ENCODE measurements around the gene PROKR1.

Gene PROKR1

GRCh38 chr2:68605939-68606338 is 37.4 kb upstream of the PROKR1 start:
- no peak for DNase-seq (ENCODE audit: extremely low spot score)
- no peak for TF ChIP-seq CTCF (IDR thresholded peaks at IDR 0.05; ENCODE audit: control extremely low read depth, extremely low read depth, low read depth, missing control alignments)
- ChIA-PET POLR2A (no interaction called here), CTCF (interaction anchor here (1.1 to 2.9 kb wide), 2 partner anchors 11 to 18 kb away, joined by 3 to 12 read pairs; no protein-coding TSS in a partner anchor)

DNA sequence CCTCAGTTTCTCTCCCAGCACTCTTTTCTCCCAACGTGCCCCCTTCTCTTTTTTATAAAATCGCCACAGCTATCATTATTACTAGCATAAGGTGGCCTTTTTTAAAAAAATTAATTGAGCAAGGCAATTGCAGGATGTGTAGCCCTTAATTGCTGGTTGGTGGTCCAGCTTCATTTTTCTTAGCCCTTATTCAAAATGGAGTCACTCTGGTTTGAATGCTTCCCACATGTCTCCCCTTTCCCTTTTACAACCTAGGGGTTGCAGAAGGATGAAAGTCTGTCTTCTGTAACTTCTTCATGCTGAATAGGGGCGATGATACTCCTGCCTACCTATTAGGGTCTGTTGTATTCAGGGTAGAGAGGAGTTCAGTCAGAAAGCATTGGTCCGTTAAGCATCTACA is 36.6 kb upstream of the PROKR1 start:
- ChIA-PET CTCF (interaction anchor here (1.0 to 2.9 kb wide), 3 partner anchors 11 to 58 kb away, joined by 3 to 12 read pairs (median 3); no protein-coding TSS in a partner anchor), POLR2A (no interaction called here)
- TF ChIP-seq CTCF (IDR thresholded peaks at IDR 0.05; ENCODE audit: control extremely low read depth, extremely low read depth, low read depth, missing control alignments): no peak
- DNase-seq (ENCODE audit: extremely low spot score): no peak

GRCh38 chr2:68607837-68608236 is 35.5 kb upstream of the PROKR1 start:
- DNase-seq (ENCODE audit: extremely low spot score): no peak
- TF ChIP-seq CTCF (IDR thresholded peaks at IDR 0.05; ENCODE audit: control extremely low read depth, extremely low read depth, low read depth, missing control alignments): no peak
- CTCF ChIA-PET: interaction anchor here (0.7 to 2.9 kb wide), 4 partner anchors 9 to 60 kb away, joined by 3 to 12 read pairs (median 3); no protein-coding TSS in a partner anchor
- POLR2A ChIA-PET: no interaction called here

- TF ChIP-seq CTCF (IDR thresholded peaks at IDR 0.05; ENCODE audit: control extremely low read depth, extremely low read depth, low read depth, missing control alignments): no peak
- POLR2A ChIA-PET: no interaction called here
- DNase-seq (ENCODE audit: extremely low spot score): no peak
- CTCF ChIA-PET: interaction anchor here (1.3 kb wide), 1 partner anchor 18 kb away, joined by 8 read pairs; no protein-coding TSS in a partner anchor
These were observed 30.4 kb upstream of the PROKR1 start for GRCh38 chr2:68612765-68613519.

DNA sequence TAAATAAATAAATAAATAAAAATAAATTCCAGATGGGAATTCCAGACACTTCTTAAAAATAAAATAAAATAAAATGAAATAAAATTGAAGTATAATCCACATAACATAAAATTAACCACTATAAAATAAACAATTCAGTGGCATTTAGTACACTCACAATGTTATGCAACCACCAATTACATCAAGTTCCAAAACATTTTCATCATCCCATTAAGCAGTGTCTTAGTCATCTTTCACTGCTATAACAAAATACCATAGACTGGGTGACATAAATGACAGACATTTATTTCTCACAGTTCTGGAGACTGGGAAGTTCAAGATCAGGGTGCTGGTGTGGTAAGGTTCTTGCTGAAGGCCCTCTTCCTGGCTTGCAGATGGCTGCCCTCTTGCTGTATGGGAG is 22.6 kb upstream of the PROKR1 start:
- ChIA-PET POLR2A (no interaction called here), CTCF (no interaction called here)
- TF ChIP-seq CTCF (IDR thresholded peaks at IDR 0.05; ENCODE audit: control extremely low read depth, extremely low read depth, low read depth, missing control alignments): no peak
- no peak for DNase-seq (ENCODE audit: extremely low spot score)

DNA sequence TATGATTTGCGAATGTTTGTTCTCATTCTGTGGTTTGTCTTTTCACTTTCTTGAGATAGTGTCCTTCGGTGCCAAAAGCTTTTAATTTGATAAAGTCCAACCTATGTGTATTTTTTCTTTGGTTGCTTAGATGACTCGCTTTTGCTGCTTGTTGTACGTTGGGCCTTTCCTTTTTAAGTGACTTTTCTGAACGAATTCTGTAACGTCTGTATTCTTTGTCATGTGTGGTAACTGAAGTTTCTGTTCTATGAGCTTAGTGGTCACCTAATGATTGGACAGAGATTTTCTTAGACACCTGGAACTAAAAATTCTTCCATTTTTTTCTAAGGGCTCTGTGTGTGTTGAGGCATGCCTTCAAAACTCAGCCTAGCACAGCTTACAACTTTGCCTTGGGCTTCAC is 19.6 kb upstream of the PROKR1 start:
- CTCF ChIA-PET: interaction anchor here (1.3 to 1.6 kb wide), 2 partner anchors 18 to 19 kb away, joined by 3 read pairs; partner anchors contain the start of gene PROKR1
- TF ChIP-seq CTCF (IDR thresholded peaks at IDR 0.05; ENCODE audit: control extremely low read depth, extremely low read depth, low read depth, missing control alignments): no peak

More for the DNA sequence above, 19.6 kb upstream of the PROKR1 start:
- no peak for DNase-seq (ENCODE audit: extremely low spot score)
- POLR2A ChIA-PET: no interaction called here
